Measurements from ENCODE around the gene TSSC4. TPM values are rescaled to one million over a fixed set of nuclear protein-coding genes. Genes with fewer than 3 reads are reported as not detected.

TSSC4 gene
- total RNA-seq, 1 experiment from 2014 or later, result 47.1 TPM

- ChIA-PET POLR2A (no interaction called here), CTCF (interaction anchor here (1.1 to 4.4 kb wide), 3 partner anchors 106 to 467 kb away, joined by 3 to 64 read pairs (median 4); no protein-coding TSS in a partner anchor), RAD21 (ENCODE audit: low non-redundant PET in 1 of 2, low total read pairs in 2 of 2, uncharacterized antibody in 2 of 2, unreplicated experiment in 2 of 2) (interaction anchor here in 1 of 2 experiments (0.7 kb wide), 1 partner anchor 106 kb away, joined by 4 read pairs; no protein-coding TSS in a partner anchor)
- Histone ChIP-seq H3K36me3 (ENCODE audit: control insufficient read depth in 1 of 2, insufficient read depth in 2 of 2, low read length in 2 of 2) (no peaks in the 10 kb centered on the region), H3K9ac (ENCODE audit: low read length) (no peak overlapping the region), H3K27ac (ENCODE audit: low read depth, low read length) (no peak overlapping the region), H3K9me3 (ENCODE audit: control insufficient read depth in 1 of 2, insufficient read depth in 1 of 2, low read depth in 1 of 2, low read length in 2 of 2) (no peaks in the 10 kb centered on the region), H4K20me1 (ENCODE audit: insufficient read depth) (no peaks in the 10 kb centered on the region), H2AFZ (ENCODE audit: low read depth, low read length, poor library complexity, severe bottlenecking) (no peak overlapping the region), H3K9me2 (ENCODE audit: insufficient read depth) (no peaks in the 10 kb centered on the region), H3K4me1 (ENCODE audit: control insufficient read depth in 1 of 2, insufficient read depth in 2 of 2, low read length in 2 of 2) (peaks cover 0 to 5% of the 10 kb centered on the region in 2 experiments; a peak in 2 of 4 replicates), H3K4me2 (ENCODE audit: low read length) (no peak overlapping the region), H3K4me3 (replicated peaks in 1 of 2; ENCODE audit: low read depth in 1 of 2, low read length in 2 of 2) (no peak overlapping the region), H3K27me3 (ENCODE audit: insufficient read depth, low read length) (no peaks in the 10 kb centered on the region), H3K79me2 (ENCODE audit: insufficient read depth, low read length) (no peaks in the 10 kb centered on the region)
- ATAC-seq (no peak), DNase-seq (ENCODE audit: low read depth, low spot score) (no peak)
- intact Hi-C loops (cut with micrococcal nuclease), result no loop called here
- TF ChIP-seq ZFX (IDR thresholded peaks at IDR 0.05) (no peak), FOSL1 (IDR thresholded peaks at IDR 0.05; ENCODE audit: low read depth) (no peak)
- BruUV-seq (replicated peaks), result no TSS peak
Observed at GRCh38 chr11:2425506-2425905, 25.0 kb downstream of the TSSC4 start.

DNA sequence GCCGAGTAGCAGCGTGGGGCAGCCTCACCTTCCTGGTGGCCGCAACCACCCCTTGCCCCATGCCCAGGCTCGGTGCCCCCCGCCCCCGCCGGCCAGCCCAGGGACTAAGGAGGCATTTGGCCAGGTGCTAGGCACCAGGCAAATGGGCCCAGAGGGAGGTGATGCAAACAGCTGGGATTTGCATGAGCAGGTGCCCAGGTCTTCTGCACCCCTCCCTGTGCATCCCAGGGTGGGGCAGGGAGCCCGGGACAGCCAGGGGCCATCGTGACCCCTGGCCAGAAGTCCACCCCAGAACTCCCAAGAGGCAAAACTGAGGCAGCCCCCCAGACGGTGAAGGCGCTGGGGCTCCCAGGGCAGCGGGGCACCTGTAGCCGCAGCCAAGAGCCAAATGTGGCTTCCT lies 25.7 kb downstream of the TSSC4 start:
- ATAC-seq, result no peak
- no peak overlapping the region for H2AFZ ChIP-seq (ENCODE audit: low read depth, low read length, poor library complexity, severe bottlenecking)
- H3K4me1 ChIP-seq (ENCODE audit: control insufficient read depth in 1 of 2, insufficient read depth in 2 of 2, low read length in 2 of 2), result no peaks in the 10 kb centered on the region
- no peaks in the 10 kb centered on the region for H4K20me1 ChIP-seq (ENCODE audit: insufficient read depth)
- RAD21 ChIA-PET (ENCODE audit: low non-redundant PET in 1 of 2, low total read pairs in 2 of 2, uncharacterized antibody in 2 of 2, unreplicated experiment in 2 of 2), result no interaction called here
- no peak overlapping the region for H3K27ac ChIP-seq (ENCODE audit: low read depth, low read length)
- intact Hi-C loops (cut with micrococcal nuclease), result no loop called here
- H3K4me3 ChIP-seq (replicated peaks in 1 of 2; ENCODE audit: low read depth in 1 of 2, low read length in 2 of 2), result no peak overlapping the region
- CTCF ChIA-PET, result interaction anchor here (1.2 to 4.4 kb wide), 4 partner anchors 106 to 465 kb away, joined by 3 to 64 read pairs (median 4); no protein-coding TSS in a partner anchor
- DNase-seq (ENCODE audit: low read depth, low spot score), result no peak
- no peaks in the 10 kb centered on the region for H3K79me2 ChIP-seq (ENCODE audit: insufficient read depth, low read length)
- no peak overlapping the region for H3K4me2 ChIP-seq (ENCODE audit: low read length)
- H3K27me3 ChIP-seq (ENCODE audit: insufficient read depth, low read length), result no peaks in the 10 kb centered on the region
- H3K9ac ChIP-seq (ENCODE audit: low read length), result no peak overlapping the region
- POLR2A ChIA-PET, result no interaction called here
- no peaks in the 10 kb centered on the region for H3K36me3 ChIP-seq (ENCODE audit: control insufficient read depth in 1 of 2, insufficient read depth in 2 of 2, low read length in 2 of 2)
- H3K9me2 ChIP-seq (ENCODE audit: insufficient read depth), result no peaks in the 10 kb centered on the region
- BruUV-seq (replicated peaks), result no TSS peak
- no peaks in the 10 kb centered on the region for H3K9me3 ChIP-seq (ENCODE audit: control insufficient read depth in 1 of 2, insufficient read depth in 1 of 2, low read depth in 1 of 2, low read length in 2 of 2)
- TF ChIP-seq ZFX (IDR thresholded peaks at IDR 0.05) (no peak), EGR1 (IDR thresholded peaks at IDR 0.05; ENCODE audit: low read depth) (no peak), REST (IDR thresholded peaks at IDR 0.05; ENCODE audit: low read depth) (no peak), SP1 (IDR thresholded peaks at IDR 0.05; ENCODE audit: low read depth) (no peak), CEBPB (IDR thresholded peaks at IDR 0.05; ENCODE audit: low read depth) (no peak), JUND (IDR thresholded peaks at IDR 0.05) (no peak), RAD21 (IDR thresholded peaks at IDR 0.05; ENCODE audit: low read depth) (no peak), CBX3 (IDR thresholded peaks at IDR 0.05; ENCODE audit: low read depth) (no peak), YY1 (IDR thresholded peaks at IDR 0.05; ENCODE audit: extremely low read depth, insufficient replicate concordance, low read depth, low read length) (no peak), SIN3A (IDR thresholded peaks at IDR 0.05; ENCODE audit: low read depth) (no peak), ZNF274 (IDR thresholded peaks at IDR 0.05; ENCODE audit: low read depth, low read length) (no peak), ATF3 (IDR thresholded peaks at IDR 0.05) (no peak), POLR2A (IDR thresholded peaks at IDR 0.05; ENCODE audit: borderline replicate concordance, extremely low read depth, insufficient read depth, insufficient read length) (no peak), TCF7L2 (IDR thresholded peaks at IDR 0.05; ENCODE audit: borderline replicate concordance, extremely low read depth, insufficient read depth, insufficient read length) (no peak)
- TF ChIP-seq, protein P1, sequence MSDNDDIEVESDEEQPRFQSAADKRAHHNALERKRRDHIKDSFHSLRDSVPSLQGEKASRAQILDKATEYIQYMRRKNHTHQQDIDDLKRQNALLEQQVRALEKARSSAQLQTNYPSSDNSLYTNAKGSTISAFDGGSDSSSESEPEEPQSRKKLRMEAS (IDR thresholded peaks at IDR 0.05), result no peak
- TF ChIP-seq, protein P2, sequence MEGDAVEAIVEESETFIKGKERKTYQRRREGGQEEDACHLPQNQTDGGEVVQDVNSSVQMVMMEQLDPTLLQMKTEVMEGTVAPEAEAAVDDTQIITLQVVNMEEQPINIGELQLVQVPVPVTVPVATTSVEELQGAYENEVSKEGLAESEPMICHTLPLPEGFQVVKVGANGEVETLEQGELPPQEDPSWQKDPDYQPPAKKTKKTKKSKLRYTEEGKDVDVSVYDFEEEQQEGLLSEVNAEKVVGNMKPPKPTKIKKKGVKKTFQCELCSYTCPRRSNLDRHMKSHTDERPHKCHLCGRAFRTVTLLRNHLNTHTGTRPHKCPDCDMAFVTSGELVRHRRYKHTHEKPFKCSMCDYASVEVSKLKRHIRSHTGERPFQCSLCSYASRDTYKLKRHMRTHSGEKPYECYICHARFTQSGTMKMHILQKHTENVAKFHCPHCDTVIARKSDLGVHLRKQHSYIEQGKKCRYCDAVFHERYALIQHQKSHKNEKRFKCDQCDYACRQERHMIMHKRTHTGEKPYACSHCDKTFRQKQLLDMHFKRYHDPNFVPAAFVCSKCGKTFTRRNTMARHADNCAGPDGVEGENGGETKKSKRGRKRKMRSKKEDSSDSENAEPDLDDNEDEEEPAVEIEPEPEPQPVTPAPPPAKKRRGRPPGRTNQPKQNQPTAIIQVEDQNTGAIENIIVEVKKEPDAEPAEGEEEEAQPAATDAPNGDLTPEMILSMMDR (IDR thresholded peaks at IDR 0.05 in 2 of 3, conservative IDR thresholded peaks at IDR 0.05 in 1 of 3; ENCODE audit: borderline replicate concordance in 1 of 3, insufficient read depth in 1 of 3, low read depth in 2 of 3, low read length in 2 of 3), result no peak

All from HCT116 (cell line).